KBM-7 (cell line): Measurements from ENCODE around the gene FMNL3.

Experiments used
- DNase-seq: peaks from one replicate; pipeline ENCODE4 v3.0.0-alpha.2; 2015
- in situ Hi-C: fragments of 300-500 bp; cut with MboI; formaldehyde crosslinking; loops from 2 replicates; pipeline ENCODE4 v1.14.3; 2020; ENCODE audit warnings: low sequenced_read_pairs, low pct_unique_long_range_greater_than_20kb, mixed read lengths

Gene FMNL3

GRCh38 chr12:49642370-49642802 is 64.8 kb downstream of the FMNL3 start:
- in situ Hi-C loops, result no loop called here
- no peak for DNase-seq

GRCh38 chr12:49641748-49642369 is 65.3 kb downstream of the FMNL3 start:
- in situ Hi-C loops, result no loop called here

DNA sequence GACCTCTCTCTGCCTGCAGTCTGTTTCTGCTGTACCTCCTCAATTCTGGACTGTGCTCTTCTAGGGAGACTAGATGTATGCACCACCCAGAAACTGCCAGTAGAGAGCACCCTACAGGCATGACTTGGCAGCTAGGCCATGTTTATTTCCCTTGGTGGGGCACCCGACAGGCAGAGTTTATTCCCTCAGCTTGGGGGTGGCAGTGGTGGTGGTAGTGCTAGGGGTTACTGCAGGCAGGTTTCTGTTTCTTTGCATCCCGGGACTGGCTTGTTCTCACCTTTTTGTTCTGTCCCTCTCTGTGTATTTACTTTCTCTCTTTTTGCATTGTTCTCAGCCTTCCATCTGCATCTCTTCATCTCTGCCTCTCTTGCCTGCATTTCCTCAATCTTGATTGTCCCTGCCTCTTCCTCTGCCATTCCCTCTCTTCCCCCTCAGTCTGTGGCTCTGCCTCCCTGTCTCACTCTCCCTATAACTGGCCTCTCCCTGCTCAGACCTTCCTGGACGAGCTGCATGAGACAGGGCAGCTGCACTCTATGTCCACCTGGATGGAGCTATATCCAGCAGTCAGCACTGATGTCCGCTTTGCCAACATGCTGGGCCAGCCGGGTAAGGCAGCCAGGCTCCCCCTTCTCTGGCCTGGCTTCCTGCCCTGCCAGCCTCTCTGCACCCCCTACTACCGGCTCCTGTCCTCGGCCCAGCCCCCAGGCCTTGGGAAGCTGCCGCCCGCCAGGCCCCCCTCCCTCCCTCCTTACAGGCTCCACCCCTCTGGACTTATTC is 70.0 kb downstream of the FMNL3 start:
- peak; percentile 65 for DNase-seq
- in situ Hi-C loops, result no loop called here

More at GRCh38 chr12:49641748-49642369, 65.3 kb downstream of the FMNL3 start:
- DNase-seq, result no peak

GRCh38 chr12:49636574-49636973 is 70.6 kb downstream of the FMNL3 start:
- DNase-seq, result no peak
- in situ Hi-C loops, result no loop called here

DNA sequence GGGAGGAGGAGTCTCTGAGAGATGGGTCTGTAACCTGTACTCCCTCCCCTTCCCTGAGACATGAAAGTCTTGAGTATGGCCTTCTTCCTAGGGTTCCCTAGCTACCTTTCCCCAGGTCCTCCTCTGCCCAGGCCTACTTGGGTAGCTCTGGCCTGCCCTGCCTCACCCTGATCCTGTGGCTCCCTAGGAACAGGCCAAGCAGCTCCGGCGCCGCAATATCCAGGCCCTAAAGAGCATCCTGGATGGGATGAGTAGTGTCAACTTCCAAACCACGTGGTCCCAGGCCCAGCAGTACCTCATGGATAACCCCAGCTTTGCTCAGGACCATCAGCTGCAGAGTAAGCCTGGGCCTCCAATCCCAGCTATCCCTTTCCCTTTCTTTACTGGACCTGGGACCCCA is 71.5 kb downstream of the FMNL3 start:
- in situ Hi-C loops, result no loop called here
- DNase-seq, result no peak

GRCh38 chr12:49635036-49635435 is 72.2 kb downstream of the FMNL3 start:
- DNase-seq, result no peak
- in situ Hi-C loops, result no loop called here

- in situ Hi-C loops, result no loop called here
- no peak for DNase-seq
Measured at GRCh38 chr12:49633703-49634345, 73.4 kb downstream of the FMNL3 start.

- in situ Hi-C loops, result no loop called here
- DNase-seq, result no peak
Measured at GRCh38 chr12:49632986-49633702, 74.1 kb downstream of the FMNL3 start.

GRCh38 chr12:49632401-49632800 is 74.8 kb downstream of the FMNL3 start:
- in situ Hi-C loops, result no loop called here
- no peak for DNase-seq

DNA sequence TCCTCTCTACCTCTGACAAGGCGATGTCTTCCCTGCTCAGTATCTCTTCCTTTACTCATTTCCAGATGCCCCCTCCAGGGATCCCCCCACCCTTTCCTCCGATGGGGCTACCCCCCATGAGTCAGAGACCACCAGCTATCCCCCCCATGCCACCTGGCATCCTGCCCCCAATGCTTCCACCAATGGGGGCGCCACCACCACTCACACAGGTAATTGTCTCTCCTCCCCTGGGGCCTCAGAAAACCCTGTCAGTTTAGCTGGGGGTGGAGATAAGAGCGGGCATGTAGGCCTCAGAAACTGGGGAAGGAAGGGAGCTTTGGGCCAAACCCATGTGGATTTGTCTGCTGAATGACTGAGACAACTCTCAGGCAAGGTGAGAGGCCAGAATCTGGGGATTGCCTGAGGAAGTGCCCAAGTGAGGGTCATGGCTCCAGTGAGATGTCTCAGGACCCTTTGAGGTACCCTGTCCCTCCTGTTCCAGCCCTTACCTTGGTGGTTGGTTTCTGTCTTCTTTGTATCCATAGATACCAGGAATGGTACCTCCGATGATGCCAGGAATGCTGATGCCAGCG is 75.8 kb downstream of the FMNL3 start:
- in situ Hi-C loops, result no loop called here
- DNase-seq, result no peak

DNA sequence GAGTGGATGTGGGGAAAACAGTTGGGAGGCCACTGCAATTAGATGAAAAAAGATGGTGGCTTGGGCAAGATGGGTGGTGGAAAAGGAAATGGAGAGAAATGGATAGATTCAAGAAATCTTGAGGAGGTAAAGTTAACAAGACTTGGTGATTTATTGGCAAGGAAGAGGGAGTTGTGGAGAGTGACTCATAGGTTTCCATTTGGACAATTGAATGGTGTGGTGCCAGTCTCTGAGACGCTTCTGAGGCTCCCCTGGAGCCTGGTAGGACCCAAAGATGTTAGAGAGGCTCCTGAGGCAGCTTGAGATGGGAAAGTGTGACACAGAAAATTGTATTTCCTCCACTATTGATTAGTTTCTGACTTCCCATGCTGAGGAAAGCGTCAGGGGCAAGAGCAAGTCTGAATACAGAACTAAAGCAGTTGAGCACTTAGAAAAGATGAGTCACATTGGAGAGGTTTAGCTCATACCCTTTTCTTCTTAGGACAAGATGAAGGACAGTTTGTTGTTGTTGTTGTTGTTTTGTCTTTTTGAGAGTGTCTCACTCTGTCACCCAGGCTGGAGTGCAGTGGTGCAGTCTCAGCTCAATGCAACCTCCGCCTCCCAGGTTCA is 79.3 kb downstream of the FMNL3 start:
- in situ Hi-C loops, result no loop called here
- no peak for DNase-seq

GRCh38 chr12:49626836-49627235 is 80.4 kb downstream of the FMNL3 start:
- in situ Hi-C loops, result no loop called here
- no peak for DNase-seq

DNA sequence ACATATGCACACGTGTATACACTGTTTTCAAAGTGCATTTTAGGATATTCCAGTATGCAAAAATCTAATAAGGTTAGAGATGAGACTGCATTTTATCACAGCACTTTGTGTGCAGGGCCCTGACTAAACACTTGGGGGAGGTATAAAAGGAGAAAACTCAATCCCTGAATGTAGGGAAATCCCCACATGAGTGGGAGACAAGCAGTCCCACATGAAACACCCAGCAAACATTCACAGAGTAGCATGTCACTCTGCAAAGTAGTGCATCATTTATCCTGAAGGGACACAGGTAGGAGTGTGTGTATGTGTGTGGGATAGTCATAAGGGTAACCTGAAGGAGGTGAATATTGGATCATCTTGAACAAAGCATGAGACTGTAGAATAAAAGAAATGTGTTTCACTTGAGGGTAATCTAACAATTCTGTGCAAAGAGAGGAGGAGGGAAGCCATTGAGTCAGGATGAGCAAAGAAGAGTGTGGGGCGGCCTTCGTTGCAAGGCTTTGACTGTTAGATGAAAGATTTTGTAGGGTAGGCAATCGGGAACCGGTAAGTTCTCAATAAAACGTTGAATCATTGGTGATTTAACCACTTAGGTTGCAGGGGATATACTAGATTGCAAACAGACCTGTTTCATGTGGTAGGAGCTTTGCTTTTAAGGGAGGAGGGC is 80.9 kb downstream of the FMNL3 start:
- no peak for DNase-seq
- in situ Hi-C loops, result no loop called here

GRCh38 chr12:49624921-49625577 is 82.2 kb downstream of the FMNL3 start:
- in situ Hi-C loops, result no loop called here
- peak; percentile 18 for DNase-seq

GRCh38 chr12:49623142-49623904 is 83.9 kb downstream of the FMNL3 start, which contains the start of gene PRPF40B:
PRPF40B (plus strand) TSS chr12:49623561; CDS start chr12:49623591, 30 bp downstream.
- in situ Hi-C loops, result no loop called here
- DNase-seq, result peak; percentile 84

DNA sequence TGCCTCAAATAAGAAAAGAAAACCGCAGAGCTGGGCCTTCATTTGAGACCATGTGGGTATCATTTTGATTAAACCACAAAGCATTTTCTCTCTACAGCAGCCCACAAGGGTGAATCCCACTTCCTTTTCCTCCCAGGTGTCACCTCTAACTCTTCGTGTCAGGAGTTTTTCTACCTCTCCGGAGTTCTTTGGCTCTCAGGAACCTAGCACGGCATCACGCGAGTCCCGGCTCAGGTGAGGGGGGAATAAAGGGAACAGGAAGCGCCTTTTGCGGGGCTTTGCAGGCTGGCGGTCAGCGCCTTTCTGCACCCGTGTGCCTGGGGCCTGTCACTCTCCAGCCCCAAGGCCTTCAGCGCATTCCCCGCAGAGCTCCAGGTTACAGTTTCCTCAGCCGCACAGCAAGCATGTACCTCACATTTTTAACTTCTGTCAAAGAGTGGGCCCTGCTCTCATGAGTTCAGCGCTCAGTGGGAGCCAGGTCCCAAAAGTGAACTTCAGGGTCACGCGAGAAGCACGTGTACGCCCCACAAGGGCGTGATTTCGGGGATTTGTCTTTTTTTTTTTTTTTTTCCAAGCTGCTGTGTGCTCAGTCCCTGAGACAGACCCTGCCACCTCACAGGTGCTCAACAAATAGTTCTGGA is 84.6 kb downstream of the FMNL3 start:
- in situ Hi-C loops, result no loop called here
- DNase-seq, result peak; percentile 90
